IMR-90 (cell line): ENCODE measurements around the gene ZNF316. TPM values are rescaled to one million over a fixed set of nuclear protein-coding genes. Genes with fewer than 3 reads are reported as not detected.
"Not testable (repeated sequence)": the region's sequence is repeated elsewhere in the genome, so short reads cannot be mapped to it uniquely, and the experiment has no call there.

Experiments used
- ATAC-seq: fragments of 200-7000 bp; cut with Tn5 transposase; 2 replicates; pipeline ENCODE4 v1.9.1; 2020; ENCODE audit warnings: low read depth, mild to moderate bottlenecking, moderate library complexity
- BruUV-seq: library from RNA; stranded (reverse); fragments of 400-500 nt; replicated peaks from 2 replicates; lab custom pipeline; 2021; lab: Mats Ljungman, UMichigan
- CTCF ChIA-PET: fragments of 300-600 bp; formaldehyde crosslinking; extraction: SDS; loops from one replicate; lab custom pipeline; 2021; ENCODE audit warnings: antibody characterized with exemption; lab: Yijun Ruan, JAX
- POLR2A ChIA-PET: fragments of 300-600 bp; sonication (Branson Sonifier 250); formaldehyde crosslinking; loops from one replicate; lab custom pipeline; 2022; ENCODE audit warnings: antibody characterized with exemption; ENCODE audit not compliant: unreplicated experiment; lab: Charles Lee
- DNase-seq: peaks from one replicate; pipeline ENCODE4 v3.0.0; 2013
- H2AFZ ChIP-seq: replicated peaks from 2 replicates; pipeline ENCODE3; 2013; ENCODE audit warnings: low read length, mild to moderate bottlenecking; ENCODE audit not compliant: poor library complexity
- H2AK5ac ChIP-seq: 2 replicates; pipeline ENCODE4 v1.6.1; 2013; ENCODE audit warnings: low read depth, low read length, inconsistent platforms
- H2AK9ac ChIP-seq: replicated peaks from 2 replicates; pipeline ENCODE3; 2013; ENCODE audit warnings: mild to moderate bottlenecking, low read depth, low read length, moderate library complexity; ENCODE audit not compliant: poor library complexity
- H2BK120ac ChIP-seq: 2 replicates; pipeline ENCODE4 v1.6.1; 2013; ENCODE audit warnings: low read depth, low read length, inconsistent platforms
- H2BK15ac ChIP-seq: 3 replicates; pipeline ENCODE4 v1.6.1; 2013; ENCODE audit warnings: low read depth, low read length, inconsistent platforms
- H2BK20ac ChIP-seq: 2 replicates; pipeline ENCODE4 v1.6.1; 2013; ENCODE audit warnings: low read depth, mild to moderate bottlenecking, inconsistent platforms, low read length, moderate library complexity
- H2BK5ac ChIP-seq: 2 replicates; pipeline ENCODE4 v1.6.1; 2013; ENCODE audit warnings: mild to moderate bottlenecking, low read depth, low read length, inconsistent platforms; ENCODE audit not compliant: poor library complexity, severe bottlenecking
- H3K14ac ChIP-seq: replicated peaks from 2 replicates; pipeline ENCODE4 v1.6.1; 2013; ENCODE audit warnings: low read depth, low read length, inconsistent platforms
- H3K18ac ChIP-seq: 2 replicates; pipeline ENCODE4 v1.6.1; 2013; ENCODE audit warnings: low read depth, low read length, control low read depth
- H3K23ac ChIP-seq: 2 replicates; pipeline ENCODE4 v1.6.1; 2013; ENCODE audit warnings: low read depth, low read length, inconsistent platforms
- H3K27ac ChIP-seq: 2 replicates; pipeline ENCODE4 v1.5.1; 2013; ENCODE audit warnings: mild to moderate bottlenecking, control low read depth, low read length; ENCODE audit not compliant: insufficient read depth
- H3K27me3 ChIP-seq: 2 replicates; pipeline ENCODE4 v1.6.1; 2013; ENCODE audit warnings: low read length; ENCODE audit not compliant: control insufficient read depth, insufficient read depth
- H3K36me3 ChIP-seq: 2 replicates; pipeline ENCODE4 v1.6.1; 2013; ENCODE audit warnings: low read length, mixed read lengths; ENCODE audit not compliant: control insufficient read depth, insufficient read depth
- H3K4ac ChIP-seq: 2 replicates; pipeline ENCODE4 v1.6.1; 2013; ENCODE audit warnings: low read depth, low read length, inconsistent platforms
- H3K4me1 ChIP-seq: 2 replicates; pipeline ENCODE4 v1.6.1; 2013; ENCODE audit warnings: low read length, mixed read lengths; ENCODE audit not compliant: control insufficient read depth, insufficient read depth
- H3K4me2 ChIP-seq: 2 replicates; pipeline ENCODE4 v1.6.1; 2013; ENCODE audit warnings: low read depth, mild to moderate bottlenecking, control low read depth, low read length, moderate library complexity
- H3K4me3 ChIP-seq: 2 replicates; pipeline ENCODE4 v1.5.1; 2013; ENCODE audit warnings: low read depth, mild to moderate bottlenecking, control low read depth, low read length, moderate library complexity; ENCODE audit not compliant: insufficient read depth
- H3K56ac ChIP-seq: 2 replicates; pipeline ENCODE4 v1.6.1; 2013; ENCODE audit warnings: low read length, inconsistent platforms; ENCODE audit not compliant: insufficient read depth; ENCODE audit errors: extremely low read depth
- H3K79me1 ChIP-seq, 2 experiments: 2 replicates each; pipeline ENCODE4 v1.6.1; 2013; ENCODE audit warnings: low read length in 2 of 2, inconsistent platforms in 1 of 2, low read depth in 1 of 2
- H3K9ac ChIP-seq: 2 replicates; pipeline ENCODE4 v1.6.1; 2013; ENCODE audit warnings: low read depth, low read length, control low read depth
- H3K9me1 ChIP-seq: 2 replicates; pipeline ENCODE4 v1.6.1; 2013; ENCODE audit warnings: low read length, inconsistent platforms; ENCODE audit not compliant: insufficient read depth
- H3K9me3 ChIP-seq: 2 replicates; pipeline ENCODE4 v1.6.1; 2013; ENCODE audit warnings: low read length; ENCODE audit not compliant: control insufficient read depth, insufficient read depth
- H4K20me1 ChIP-seq: 2 replicates; pipeline ENCODE4 v1.6.1; 2013; ENCODE audit warnings: low read length, inconsistent platforms; ENCODE audit not compliant: insufficient read depth
- H4K5ac ChIP-seq: 2 replicates; pipeline ENCODE4 v1.6.1; 2013; ENCODE audit warnings: mild to moderate bottlenecking, low read depth, low read length, control low read depth
- H4K8ac ChIP-seq, 2 experiments: 2 replicates each; pipeline ENCODE4 v1.6.1; 2013; ENCODE audit warnings: low read depth in 2 of 2, low read length in 2 of 2, control low read depth in 1 of 2, inconsistent platforms in 1 of 2
- H4K91ac ChIP-seq: 2 replicates; pipeline ENCODE4 v1.6.1; 2013; ENCODE audit warnings: low read depth, low read length, inconsistent platforms; ENCODE audit not compliant: insufficient read depth
- WGBS, 2 experiments: methylation state at CpG; one replicate each; pipeline versions ENCODE4 v1.1.5 to v1.1.7; 2013; ENCODE audit warnings: missing lambda C conversion rate in 2 of 2; ENCODE audit not compliant: insufficient read length in 1 of 2; ENCODE audit errors: extremely low coverage in 2 of 2; 5-methylcytosine and 5-hydroxymethylcytosine counted together
- dilution Hi-C: fragments of 300-500 bp; cut with HindIII; formaldehyde crosslinking; loops from one replicate; pipeline ENCODE4 v1.14.3; 2018; ENCODE audit warnings: low sequenced_read_pairs; ENCODE audit not compliant: unreplicated experiment
- in situ Hi-C: fragments of 300-500 bp; cut with MboI; formaldehyde crosslinking; loops from 3 replicates; pipeline ENCODE4 v1.14.3; 2019; ENCODE audit warnings: low sequenced_read_pairs, inconsistent platforms, mixed read lengths
- intact Hi-C: fragments of 100-400 bp; cut with micrococcal nuclease; formaldehyde crosslinking; loops from 2 replicates; pipeline ENCODE4 v1.10.0; 2022
- polyA plus RNA-seq, 3 experiments: library from polyadenylated mRNA; depleted of rRNA; stranded (reverse); fragments of >200 nt; gene quantifications; 2 replicates each; pipeline ENCODE4 v1.2.3, GENCODE V29; 2012; ENCODE audit warnings: low replicate concordance in 1 of 3
- total RNA-seq: library from RNA; depleted of rRNA; stranded (reverse); fragments of >200 nt; gene quantifications from 2 replicates; pipeline ENCODE4 v1.2.3, GENCODE V29; 2012

Gene ZNF316
- total and polyA plus RNA-seq, 2 of the 4 experiments (the other 2 are of a cell fraction) = 3.2 to 7.2 TPM

- ATAC-seq = not testable (repeated sequence)
Observed at GRCh38 chr7:6634971-6635370, 2.1 kb upstream of the ZNF316 start.

More at GRCh38 chr7:6634971-6635370, 2.1 kb upstream of the ZNF316 start:
- DNase-seq, H3K14ac ChIP-seq, POLR2A ChIA-PET, H2BK5ac ChIP-seq, BruUV-seq, H3K27ac ChIP-seq, H2AK9ac ChIP-seq, H2BK15ac ChIP-seq, H4K91ac ChIP-seq, H3K18ac ChIP-seq, H2BK20ac ChIP-seq, dilution Hi-C loops, in situ Hi-C loops, H3K4me1 ChIP-seq, H3K23ac ChIP-seq, H4K5ac ChIP-seq, H3K4ac ChIP-seq, H3K4me2 ChIP-seq, H2BK120ac ChIP-seq, H2AFZ ChIP-seq, H3K27me3 ChIP-seq, CTCF ChIA-PET, H4K8ac ChIP-seq, H3K9ac ChIP-seq, intact Hi-C loops, H3K56ac ChIP-seq, H2AK5ac ChIP-seq, H3K36me3 ChIP-seq, H3K4me3 ChIP-seq, H4K20me1 ChIP-seq, H3K9me1 ChIP-seq, H3K9me3 ChIP-seq: not testable (repeated sequence)
- H3K79me1 ChIP-seq = peaks cover 10 to 23% of the 10 kb centered on the region in 2 experiments; a peak in 3 of 4 replicates
- 83% methylated on average over 2 of the region's 5 CpGs; no CpG with 5 or more reads in 1 of the 2 experiments for WGBS, 2 experiments
